ENCODE results near the gene TMEM50B.
"Not testable (repeated sequence)": the region's sequence is repeated elsewhere in the genome, so short reads cannot be mapped to it uniquely, and the experiment has no call there.

The TMEM50B gene

DNA sequence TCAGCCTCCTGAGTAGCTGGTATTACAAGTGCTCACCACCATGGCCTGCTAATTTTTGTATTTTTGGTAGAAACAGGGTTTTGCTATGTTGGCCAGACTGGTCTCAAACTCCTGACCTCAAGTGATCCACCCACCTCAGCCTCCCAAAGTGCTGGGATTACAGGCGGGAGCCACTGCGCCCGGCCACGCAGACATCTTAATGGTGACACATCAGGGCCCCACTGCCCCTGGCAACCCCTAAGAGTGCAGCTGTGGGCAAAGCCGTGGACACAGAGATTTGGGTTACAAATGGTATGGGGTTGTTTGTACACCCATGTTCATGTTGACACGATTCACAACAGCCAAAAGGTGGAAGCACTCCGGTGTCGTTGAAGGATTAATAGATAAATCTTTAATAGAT lies 46.8 kb downstream of the TMEM50B start:
- in situ Hi-C loops (cut with MboI; ENCODE audit: low sequenced_read_pairs): loop anchor here (25.0 kb wide), 1 partner anchor 446 kb away; no protein-coding TSS in a partner anchor

DNA sequence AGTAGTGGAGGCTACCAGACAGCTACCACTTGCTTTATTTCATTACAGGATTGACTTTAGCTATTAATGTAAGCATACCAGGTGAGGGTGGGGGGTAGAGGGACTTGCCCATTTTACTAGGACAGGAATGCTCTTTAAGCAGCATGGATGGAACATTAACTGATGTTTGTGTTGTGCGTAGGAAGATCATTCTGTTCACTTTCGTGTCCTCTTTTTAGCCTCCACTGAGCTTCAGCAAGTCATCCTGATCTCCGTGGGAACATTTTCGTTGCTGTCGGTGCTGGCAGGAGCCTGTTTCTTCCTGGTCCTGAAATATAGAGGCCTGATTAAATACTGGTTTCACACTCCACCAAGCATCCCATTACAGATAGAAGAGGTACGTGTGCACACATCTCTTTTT lies 47.3 kb downstream of the TMEM50B start:
- in situ Hi-C loops (cut with MboI; ENCODE audit: low sequenced_read_pairs): loop anchor here (25.0 kb wide), 1 partner anchor 445 kb away; no protein-coding TSS in a partner anchor

GRCh38 chr21:33430858-33431257 lies 48.9 kb downstream of the TMEM50B start:
- in situ Hi-C loops (cut with MboI; ENCODE audit: low sequenced_read_pairs): loop anchor here (25.0 kb wide), 1 partner anchor 444 kb away; no protein-coding TSS in a partner anchor

- in situ Hi-C loops (cut with MboI; ENCODE audit: low sequenced_read_pairs): loop anchor here (25.0 kb wide), 1 partner anchor 441 kb away; no protein-coding TSS in a partner anchor
These were observed 51.1 kb downstream of the TMEM50B start for GRCh38 chr21:33428669-33429068.

DNA sequence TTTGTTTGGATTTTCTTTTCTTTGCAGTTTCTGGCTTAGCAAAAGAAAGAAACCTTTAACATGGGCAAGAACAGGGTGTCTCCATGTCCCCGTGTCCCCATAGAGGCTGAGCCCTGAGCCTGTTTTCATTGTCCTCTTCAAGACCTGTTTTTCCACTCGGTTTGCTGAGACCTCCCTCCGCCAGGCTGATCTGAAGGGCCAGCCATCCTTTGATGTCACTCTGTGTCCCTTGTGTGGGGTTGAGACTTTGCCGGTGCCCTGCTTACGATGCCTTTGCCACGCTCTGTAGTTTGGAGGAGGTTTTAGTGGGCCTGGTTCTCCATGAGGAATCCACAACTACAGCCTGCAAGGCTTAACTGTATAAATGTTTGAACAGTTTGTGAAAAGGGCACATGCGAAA lies 52.7 kb downstream of the TMEM50B start:
- in situ Hi-C loops (cut with MboI; ENCODE audit: low sequenced_read_pairs): loop anchor here (25.0 kb wide), 1 partner anchor 440 kb away; no protein-coding TSS in a partner anchor

DNA sequence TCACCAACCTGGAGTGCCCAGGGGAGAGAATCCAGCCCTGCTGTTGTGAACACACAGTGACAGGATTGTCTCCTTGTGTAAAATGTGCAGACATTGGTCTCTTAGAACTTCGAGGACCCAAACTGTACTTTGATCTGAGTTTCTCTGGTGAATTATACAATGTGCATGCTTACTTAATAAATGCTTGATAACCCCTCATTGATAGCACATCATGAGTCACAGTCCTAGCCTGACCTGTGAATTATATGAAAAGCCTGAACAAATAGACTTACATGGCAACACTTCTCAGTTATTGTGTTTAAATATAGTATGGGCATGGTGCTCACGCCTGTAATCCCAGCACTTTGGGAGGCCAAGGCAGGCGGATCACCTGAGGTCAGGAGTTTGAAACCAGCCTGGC lies 53.9 kb downstream of the TMEM50B start:
- in situ Hi-C loops (cut with MboI; ENCODE audit: low sequenced_read_pairs): loop anchor here (25.0 kb wide), 1 partner anchor 439 kb away; no protein-coding TSS in a partner anchor

GRCh38 chr21:33424214-33424613 lies 55.6 kb downstream of the TMEM50B start:
- in situ Hi-C loops (cut with MboI; ENCODE audit: low sequenced_read_pairs): no loop called here

GRCh38 chr21:33421713-33422393 lies 57.9 kb downstream of the TMEM50B start:
- in situ Hi-C loops (cut with MboI; ENCODE audit: low sequenced_read_pairs): no loop called here

GRCh38 chr21:33419538-33420123 lies 60.1 kb downstream of the TMEM50B start:
- in situ Hi-C loops (cut with MboI; ENCODE audit: low sequenced_read_pairs): no loop called here

- in situ Hi-C loops (cut with MboI; ENCODE audit: low sequenced_read_pairs): no loop called here
These were observed 61.1 kb downstream of the TMEM50B start for GRCh38 chr21:33418691-33419090.

DNA sequence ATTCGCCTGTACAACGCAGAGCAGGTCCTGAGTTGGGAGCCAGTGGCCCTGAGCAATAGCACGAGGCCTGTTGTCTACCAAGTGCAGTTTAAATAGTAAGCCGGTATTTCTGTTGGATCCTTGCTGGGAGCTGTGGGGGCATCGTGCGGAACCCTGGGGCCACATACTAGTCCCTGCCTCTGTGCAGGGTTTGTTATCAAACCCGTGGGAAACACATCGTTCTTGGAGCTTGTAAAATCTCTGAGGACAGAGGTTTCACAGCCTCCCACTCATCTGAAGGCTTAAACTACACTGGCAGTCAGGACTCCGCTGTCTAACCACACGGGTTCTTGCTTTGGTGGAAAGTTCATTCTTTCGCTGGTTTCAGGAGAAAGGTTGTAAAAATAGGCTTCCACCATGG lies 64.8 kb downstream of the TMEM50B start:
- in situ Hi-C loops (cut with MboI; ENCODE audit: low sequenced_read_pairs): no loop called here

GRCh38 chr21:33414068-33414467 lies 65.7 kb downstream of the TMEM50B start:
- in situ Hi-C loops (cut with MboI; ENCODE audit: low sequenced_read_pairs): no loop called here

- in situ Hi-C loops (cut with MboI; ENCODE audit: low sequenced_read_pairs): no loop called here
These were observed 66.8 kb downstream of the TMEM50B start for GRCh38 chr21:33412832-33413519.

DNA sequence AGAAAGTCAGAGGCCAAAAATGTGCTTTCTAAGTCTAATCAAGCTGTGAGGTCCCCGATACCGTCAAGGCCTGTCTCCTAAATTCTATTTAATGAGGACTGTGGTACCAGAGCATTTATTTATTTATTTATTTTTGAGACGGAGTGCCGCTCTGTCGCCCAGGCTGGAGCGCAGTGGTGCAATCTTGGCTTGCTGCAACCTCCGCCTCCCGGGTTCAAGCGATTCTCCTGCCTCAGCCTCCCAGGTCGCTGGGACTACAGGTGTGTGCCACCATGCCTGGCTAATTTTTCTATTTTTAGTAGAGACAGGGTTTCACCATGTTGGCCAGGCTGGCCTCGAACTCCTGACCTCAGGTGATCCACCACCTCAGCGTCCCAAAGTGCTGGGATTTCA lies 67.3 kb downstream of the TMEM50B start:
- in situ Hi-C loops (cut with MboI; ENCODE audit: low sequenced_read_pairs): not testable (repeated sequence)

DNA sequence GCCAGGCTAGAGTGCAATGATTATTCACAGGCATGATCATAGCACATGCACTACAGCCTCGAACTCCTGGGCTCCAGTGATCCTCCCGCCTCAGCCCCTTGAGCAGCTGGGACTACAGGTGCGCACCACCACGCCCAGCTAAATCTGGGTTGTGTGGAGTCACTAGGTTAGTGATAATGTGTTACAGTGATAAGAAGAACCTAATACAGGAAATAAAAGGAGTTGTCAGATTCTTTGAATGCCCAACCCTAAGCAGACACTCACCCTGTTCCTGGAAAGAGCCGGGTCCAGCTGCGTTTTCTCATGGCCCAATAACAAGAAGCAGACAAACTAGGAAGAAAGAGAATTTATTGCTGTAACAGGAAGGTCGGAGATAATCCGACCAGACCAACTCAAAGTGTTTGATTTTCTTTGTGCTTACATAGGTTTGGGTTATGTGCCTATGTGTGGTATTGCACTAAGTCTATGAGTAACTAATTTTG lies 67.8 kb downstream of the TMEM50B start:
- in situ Hi-C loops (cut with MboI; ENCODE audit: low sequenced_read_pairs): no loop called here

GRCh38 chr21:33406493-33406892 lies 73.3 kb downstream of the TMEM50B start:
- in situ Hi-C loops (cut with MboI; ENCODE audit: low sequenced_read_pairs): no loop called here

- in situ Hi-C loops (cut with MboI; ENCODE audit: low sequenced_read_pairs): no loop called here
These were observed 75.8 kb downstream of the TMEM50B start for GRCh38 chr21:33403786-33404585.

DNA sequence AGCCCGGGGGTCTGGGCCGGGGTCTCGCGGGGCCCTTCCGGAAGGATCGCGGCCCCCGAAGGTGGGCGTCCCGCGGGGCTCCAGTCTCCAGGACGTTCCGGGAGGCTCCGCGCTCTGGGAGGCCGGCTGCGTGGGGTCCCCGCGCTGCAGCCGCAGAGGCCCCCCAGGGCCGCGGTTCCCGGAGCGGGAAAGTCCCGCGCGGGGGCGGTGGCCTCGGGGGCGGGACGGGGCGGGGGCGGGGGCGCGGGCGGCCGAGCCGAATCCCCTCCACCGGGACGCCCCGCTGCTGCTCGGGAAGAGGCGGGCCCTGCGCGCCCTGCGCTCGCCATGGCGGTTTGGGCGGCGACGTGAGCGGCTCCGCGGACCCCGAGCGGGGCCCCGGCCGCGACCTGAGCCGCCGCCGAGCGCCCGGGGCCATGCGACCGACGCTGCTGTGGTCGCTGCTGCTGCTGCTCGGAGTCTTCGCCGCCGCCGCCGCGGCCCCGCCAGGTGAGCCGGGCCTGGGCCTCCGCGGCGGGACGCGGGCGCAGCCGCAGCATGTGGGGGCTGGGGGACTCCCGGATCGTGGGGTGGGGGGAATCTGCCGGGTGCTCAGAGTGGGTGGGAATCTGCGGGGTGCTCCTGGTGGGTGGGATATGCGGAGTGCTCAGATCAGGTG lies 76.5 kb downstream of the TMEM50B start, which contains the start of gene IFNGR2:
IFNGR2 (plus strand) TSS at position 286 of the 658 bp plus-strand sequence; CDS start at position 417, 131 bp downstream.
- in situ Hi-C loops (cut with MboI; ENCODE audit: low sequenced_read_pairs): no loop called here

- in situ Hi-C loops (cut with MboI; ENCODE audit: low sequenced_read_pairs): no loop called here
These were observed 77.5 kb downstream of the TMEM50B start for GRCh38 chr21:33402001-33402979.

Data from HL-60/S4 (cell line).